ENCODE measurements around the gene NF2.

NF2 gene

DNA sequence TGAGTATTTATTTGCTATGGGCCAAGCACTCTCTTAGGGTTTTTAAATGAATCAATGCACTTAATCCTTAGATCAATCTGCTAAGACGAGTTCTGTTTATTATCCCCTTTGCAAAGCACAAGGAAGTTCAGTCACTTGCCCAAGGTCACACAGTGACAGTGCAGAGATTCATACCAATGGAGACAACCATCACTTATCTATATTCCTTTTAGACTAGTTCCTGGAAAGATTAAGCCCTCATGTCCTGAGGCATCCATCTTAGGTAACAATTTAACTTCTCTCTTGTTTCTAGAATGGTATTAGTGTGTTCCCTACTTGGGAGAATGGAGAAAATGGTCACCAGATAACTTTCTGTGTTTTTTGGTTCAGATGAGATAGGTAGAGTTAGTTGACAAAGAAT, 28.3 kb downstream of the NF2 start:
- no peak for DNase-seq (ENCODE audit: low read depth)

DNA sequence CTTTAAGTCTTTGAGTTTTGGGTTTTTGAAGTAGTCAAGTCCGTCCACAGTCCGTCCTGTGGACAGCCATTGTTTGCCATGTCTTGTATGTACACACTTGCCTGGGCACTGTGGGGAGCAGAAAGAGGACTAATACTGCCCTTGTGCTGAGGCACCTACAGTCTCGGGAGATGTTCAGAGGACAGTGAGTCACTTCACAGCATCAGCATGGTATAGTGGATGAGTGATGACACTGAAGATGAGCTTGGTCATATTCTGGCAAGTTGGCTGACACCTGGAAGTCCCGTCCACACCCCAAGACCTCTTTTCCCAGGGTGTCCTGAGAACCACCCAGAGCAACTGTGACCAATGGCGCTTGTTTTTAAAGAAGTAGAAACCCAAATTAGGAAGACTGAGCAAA, 29.2 kb downstream of the NF2 start:
- no peak for DNase-seq (ENCODE audit: low read depth)

DNA sequence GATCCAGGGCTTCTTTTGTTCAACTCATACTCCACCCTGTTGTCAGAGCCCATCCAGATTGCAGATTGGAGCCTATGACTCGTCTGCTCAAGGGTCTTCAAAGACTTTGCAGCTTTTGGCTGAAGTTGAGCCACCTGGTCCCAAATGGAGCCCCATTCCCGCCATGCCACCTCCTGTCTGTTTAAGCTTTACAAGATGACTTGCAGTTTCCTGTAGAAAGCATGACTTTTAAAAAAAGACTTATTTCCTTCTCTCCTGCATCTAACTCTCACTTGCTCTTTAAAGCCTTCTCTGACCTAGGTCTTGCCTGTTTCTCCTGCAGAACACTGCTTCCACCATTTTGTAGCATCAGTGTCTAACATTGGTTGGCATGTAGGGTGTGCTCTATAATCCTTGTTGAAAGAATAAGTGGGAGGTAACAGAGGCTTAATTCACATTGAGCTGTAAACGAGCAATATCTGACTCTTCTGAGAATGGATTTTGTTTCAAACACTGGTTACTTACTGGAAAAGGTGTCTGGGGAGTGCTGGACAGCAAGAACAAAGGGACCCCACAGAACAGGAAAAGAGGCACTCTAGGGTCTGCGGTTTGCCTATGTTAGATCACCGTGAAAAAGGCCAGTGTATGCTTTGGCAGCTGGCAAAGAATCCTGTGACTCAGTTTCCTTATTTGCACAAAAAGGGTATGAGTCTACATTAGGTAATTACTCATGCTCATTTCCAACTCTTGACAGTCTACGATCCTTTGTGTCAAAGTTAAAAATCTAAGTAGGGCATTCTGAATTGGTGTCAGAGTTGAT, 30.3 kb downstream of the NF2 start:
- no peak for DNase-seq (ENCODE audit: low read depth)

DNA sequence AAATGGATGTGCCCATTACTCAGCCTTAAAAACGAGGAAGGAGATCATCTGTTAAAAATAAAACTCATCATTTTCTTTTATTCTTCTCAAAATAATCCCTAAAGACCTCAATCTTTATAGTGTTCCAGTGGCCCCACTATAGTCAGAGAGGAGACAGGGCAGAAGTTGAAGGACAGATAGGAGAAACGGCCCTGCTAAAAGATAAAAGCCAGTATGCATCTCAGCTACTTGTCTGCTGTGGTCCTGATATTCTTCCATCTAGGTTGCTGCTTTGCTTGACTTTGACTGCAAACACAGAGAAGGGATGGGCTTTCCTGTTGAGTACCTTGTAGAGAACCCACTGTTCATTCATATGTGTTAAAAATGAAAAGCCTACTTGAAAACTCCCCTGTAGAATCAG, 31.4 kb downstream of the NF2 start:
- DNase-seq (ENCODE audit: low read depth), result no peak

DNA sequence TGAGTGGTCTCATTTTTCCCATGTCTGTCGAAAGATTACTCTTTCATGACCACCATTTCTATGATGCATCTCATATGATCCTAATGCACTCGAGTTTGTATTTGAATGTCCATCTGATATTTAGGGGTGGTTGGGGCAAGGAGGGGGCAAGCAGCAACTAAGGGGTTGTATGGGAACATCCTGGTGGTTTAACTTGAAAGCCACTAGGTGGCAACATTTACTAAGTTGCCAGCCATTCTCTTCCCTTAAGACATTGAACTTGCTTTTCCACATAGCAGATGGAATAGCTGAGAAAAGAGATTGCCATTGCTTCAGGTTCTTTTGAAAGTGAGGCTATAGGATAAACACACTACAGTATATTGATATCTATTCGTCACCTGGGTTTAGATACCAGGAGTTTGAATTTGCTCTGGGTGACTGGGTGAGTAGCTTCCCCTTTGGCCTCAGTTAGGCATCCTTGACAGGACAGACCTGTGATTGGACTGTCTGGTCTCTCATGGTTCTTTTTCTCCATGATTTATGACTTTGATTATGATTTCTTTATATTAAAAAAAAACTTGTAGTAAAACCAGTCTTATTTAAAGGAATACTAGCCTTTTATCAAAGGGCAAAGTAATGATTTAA, 32.4 kb downstream of the NF2 start:
- DNase-seq (ENCODE audit: low read depth), result no peak

DNA sequence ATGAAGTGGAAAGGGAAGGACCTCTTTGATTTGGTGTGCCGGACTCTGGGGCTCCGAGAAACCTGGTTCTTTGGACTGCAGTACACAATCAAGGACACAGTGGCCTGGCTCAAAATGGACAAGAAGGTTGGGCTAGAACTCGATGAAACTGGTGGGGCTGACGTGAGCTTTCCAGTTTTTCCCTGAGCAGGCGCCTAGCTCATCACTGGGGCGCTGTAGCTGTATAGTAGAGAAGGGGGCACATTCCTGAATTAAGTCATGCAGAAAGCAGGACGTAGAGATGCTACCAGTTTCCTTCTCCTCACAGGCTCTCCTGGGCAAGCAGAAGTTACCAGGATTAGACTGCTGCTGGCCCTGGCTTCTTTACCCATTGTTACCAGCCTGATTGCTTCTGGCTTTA, 33.3 kb downstream of the NF2 start:
- no peak for DNase-seq (ENCODE audit: low read depth)

DNA sequence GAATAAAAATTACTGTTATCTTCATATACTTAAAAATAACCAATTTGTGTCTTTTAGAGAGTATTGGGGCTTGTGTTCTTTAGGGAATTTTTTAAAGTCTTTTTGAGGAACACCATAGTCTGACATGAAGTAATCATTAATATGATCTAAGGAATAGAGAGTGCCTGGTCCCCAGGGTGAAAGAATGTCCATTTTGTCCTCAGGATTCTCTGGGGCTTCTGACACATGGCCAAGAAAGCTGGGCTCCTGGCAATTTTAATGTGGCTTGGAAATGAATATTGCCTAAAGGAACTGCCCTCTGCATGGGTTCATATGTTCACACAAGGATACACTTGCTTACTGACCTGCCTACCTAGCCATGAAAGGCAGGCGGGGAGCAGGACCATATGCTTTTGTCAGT, 33.7 kb downstream of the NF2 start:
- no peak for DNase-seq (ENCODE audit: low read depth)

DNA sequence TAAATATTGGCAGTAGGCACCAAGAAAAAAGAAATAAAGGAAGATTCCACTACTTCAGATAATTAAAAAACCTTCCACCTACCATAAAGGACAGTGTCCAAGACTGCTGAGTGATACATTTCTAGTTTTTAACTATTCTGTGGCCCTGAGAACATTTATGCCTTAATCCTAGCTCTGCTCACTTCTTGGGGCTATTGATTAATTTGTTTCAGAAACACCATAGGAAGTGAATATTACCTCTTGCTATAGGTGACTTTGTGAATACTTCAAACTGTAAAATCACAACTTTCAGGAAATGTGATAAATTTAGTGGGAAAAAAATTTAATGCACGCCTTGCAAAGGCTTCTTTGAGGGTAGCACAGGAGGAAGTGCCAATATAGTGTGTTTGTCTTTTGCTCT, 35.2 kb downstream of the NF2 start:
- DNase-seq (ENCODE audit: low read depth), result no peak

DNA sequence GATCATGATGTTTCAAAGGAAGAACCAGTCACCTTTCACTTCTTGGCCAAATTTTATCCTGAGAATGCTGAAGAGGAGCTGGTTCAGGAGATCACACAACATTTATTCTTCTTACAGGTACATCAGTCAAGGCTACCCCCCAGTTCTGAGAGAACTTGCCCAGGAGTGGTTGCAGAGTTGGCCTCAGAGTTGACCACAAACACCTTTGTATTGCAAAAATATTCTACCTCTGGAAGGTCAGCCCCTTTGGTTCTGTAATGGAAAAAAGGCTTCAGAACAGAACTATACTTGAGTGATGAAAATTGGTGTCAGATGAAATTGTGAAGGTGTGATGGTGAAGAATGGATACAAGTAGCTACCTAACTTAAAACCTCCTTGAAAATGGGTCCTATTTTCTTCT, 35.7 kb downstream of the NF2 start:
- no peak for DNase-seq (ENCODE audit: low read depth)

DNA sequence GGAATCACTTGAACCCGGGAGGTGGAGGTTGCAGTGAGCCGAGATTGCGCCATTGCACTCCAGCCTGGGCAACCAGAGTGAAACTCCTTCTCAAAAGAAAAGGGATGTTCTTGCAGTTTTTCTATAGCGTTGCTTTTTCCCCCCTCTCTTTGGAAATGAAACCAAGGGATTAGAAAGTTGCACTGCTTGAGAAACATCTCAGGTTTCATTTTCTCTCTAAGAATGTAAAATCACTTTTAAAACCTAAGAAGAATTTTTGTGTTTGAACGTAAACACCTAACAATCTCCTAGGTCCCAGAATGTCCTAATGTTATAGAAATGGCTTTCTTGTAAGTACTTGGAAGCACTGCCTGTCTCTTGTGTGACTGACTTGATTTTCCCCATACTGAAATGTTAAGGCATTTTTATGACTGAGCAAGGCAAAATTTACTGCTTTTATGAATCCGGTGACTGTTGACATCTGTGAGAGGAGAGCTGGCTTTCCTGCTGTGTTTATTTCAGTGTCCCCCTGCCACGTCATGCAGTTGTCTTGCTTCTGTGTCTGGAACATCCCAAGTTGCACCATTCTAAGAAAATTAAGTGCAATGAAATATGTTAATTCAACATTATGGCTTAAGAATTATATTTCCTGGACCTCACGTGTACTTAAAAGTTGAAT, 37.7 kb downstream of the NF2 start:
- no peak for DNase-seq (ENCODE audit: low read depth)

DNA sequence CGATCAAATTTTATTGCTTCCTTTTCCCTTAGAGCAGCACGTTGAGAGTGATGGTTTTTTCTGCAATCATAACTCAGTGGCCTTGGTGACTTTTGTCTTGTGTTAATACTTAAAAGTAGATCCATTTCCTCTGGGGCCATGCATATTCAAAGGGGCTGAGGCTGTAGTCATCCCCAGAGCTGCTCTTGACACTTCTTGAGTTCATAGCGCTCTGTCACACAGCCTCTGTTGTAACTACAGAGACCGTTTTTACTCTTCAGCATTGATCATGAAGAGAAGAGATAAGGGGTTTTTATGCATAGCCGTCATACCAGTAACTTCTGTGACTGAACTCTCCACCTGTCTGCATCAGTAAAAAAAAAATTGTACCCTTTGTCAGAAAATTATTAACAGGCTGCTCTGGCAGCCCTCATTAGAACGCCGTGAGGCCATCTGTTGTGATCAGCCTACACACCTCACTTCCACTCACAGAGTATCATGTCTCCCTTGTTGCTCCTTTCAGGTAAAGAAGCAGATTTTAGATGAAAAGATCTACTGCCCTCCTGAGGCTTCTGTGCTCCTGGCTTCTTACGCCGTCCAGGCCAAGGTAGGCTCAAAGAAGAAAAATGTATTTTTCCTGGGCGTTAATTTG, 38.4 kb downstream of the NF2 start:
- no peak for DNase-seq (ENCODE audit: low read depth)

DNA sequence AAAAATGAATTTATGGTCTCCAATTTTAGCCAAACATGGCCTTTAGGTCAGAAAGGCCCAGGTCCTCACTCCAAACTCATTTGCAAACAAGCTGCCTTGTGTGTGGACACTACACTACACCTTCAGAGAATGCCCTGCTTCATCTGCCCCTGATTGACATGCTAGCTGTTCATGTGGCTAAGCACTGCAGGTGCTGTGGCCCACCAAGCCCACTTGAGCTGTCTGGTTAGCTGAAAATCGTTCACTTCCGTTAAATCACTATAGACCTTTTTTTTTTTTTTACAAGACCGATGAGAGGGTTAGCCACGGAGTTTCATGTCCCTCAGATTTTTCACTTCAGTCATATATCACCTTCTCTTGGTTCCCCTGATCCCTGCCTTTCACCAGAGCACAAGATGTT, 39.3 kb downstream of the NF2 start:
- DNase-seq (ENCODE audit: low read depth), result no peak

DNA sequence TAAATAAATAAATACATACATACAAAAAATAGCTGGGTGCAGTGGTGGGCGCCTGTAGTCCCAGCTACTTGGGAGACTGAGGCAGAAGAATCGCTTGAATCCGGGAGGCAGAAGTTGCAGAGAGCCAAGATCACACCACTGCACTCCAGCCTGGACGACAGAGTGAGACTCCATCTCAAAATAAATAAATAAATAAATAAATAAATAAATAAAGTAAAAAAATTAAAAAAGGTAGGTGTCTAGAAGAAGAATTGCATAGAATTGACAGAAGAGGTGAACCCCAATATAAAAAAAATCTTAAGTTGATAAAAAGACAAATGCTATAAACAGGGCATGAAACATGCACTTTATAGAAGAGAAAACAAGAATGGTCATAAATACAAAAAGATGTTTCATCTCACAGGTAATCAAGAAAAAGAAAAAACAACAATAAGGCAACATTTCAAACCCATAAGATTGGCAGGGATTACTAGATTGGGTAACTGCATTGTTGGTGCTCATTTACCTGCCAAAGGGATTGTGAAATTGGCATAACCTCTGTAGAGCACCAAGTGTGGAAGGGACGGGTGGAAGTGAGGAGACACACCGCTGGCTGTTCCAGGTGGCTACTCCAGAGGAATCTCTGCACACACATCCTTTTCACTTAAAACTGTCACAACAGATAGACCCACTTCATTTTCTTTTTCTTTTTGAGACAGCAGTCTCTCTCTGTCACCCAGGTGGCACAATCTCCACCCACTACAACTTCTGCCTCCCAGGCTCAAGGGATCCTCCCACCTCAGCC, 44.7 kb downstream of the NF2 start:
- DNase-seq (ENCODE audit: low read depth), result no peak

DNA sequence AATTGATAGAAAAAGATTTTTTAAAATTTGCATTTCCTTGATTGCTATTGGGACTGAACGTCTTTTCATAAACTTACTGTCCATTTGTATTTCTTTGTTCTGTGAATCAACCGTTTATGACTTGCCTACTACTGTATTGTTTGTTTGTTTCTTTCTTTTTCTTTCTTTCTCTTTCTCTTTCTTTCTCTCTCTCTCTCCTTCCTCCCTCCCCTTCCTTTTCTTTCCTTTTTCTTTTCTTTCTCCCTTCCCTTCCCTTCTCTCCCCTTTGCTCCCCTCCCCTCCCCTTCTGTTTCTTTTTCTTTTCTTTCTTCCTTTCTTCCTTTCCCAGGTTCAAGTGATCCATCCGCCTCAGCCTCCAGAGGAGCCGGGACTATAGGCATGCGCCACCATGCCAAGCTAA, 46.9 kb downstream of the NF2 start:
- no peak for DNase-seq (ENCODE audit: low read depth)

DNA sequence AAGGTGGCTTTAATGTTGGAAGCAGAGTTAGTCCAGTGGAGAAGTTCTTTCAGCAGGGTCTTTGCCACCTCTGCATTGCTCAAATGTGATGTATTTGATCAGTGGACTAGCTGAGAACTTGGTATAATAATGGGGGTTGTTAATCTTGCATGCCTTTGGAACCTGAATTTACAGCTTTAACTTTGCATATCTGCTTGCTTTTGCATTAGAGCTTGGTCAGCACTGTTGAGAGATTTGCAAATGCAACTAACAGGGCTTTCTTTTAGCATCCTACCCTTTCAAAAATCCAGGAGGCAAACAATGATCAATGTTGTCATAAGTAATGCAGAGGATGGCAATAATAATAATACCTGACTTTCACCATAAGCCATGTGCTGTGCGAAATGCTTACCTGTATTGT, 48.2 kb downstream of the NF2 start:
- no peak for DNase-seq (ENCODE audit: low read depth)

DNA sequence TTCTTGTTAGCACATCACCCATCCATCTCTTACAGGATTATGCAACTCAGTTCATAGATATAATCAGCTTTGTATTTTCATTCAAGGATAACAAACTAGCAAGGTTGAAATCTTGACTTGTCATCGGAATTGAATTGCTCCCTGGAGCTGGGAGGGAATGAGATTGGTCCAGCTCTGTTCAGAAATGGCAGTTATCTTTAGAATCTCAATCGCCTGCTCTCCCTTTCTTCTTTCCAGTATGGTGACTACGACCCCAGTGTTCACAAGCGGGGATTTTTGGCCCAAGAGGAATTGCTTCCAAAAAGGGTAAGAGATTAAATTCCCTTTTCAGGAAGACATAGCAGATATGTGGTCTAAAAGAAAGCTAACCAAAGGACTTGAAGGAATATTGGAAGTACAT, 51.0 kb downstream of the NF2 start:
- DNase-seq (ENCODE audit: low read depth), result no peak

DNA sequence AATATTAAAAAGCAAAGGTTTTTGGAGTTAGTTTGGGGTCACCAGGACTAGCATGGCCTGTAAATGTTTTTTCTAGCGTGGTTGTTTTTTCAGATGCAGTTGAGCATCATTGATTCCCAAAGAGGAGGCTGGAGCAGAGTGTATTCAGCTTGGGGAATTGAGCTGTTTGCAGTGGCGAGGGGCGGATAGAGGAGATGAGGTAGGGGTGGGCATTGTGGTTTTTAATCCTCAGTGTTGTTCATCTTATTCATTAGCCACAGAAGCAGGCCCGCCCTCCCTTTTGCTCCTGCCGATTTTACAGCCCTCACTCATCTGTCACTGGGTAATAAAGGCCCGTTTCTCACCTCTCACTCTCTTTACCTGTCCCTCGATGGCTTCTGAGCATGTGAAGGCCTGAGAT, 51.4 kb downstream of the NF2 start:
- no peak for DNase-seq (ENCODE audit: low read depth)

DNA sequence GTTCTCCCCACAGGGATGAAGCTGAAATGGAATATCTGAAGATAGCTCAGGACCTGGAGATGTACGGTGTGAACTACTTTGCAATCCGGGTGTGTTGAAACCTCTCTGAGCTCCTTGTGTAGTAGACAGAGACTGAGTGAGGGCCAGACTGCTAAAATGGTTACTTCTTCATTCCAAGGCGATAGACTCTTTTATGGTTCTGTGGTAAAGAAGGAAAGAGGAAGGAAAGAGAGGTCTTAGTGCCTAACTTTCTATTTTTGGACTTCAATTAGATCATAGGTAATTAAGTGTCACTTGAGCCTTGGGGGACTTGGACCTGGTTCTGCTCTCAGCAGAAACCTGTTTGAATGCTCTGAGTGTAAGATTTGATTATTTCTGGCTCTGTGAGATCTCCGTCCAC, 54.7 kb downstream of the NF2 start:
- DNase-seq (ENCODE audit: low read depth), result no peak

DNA sequence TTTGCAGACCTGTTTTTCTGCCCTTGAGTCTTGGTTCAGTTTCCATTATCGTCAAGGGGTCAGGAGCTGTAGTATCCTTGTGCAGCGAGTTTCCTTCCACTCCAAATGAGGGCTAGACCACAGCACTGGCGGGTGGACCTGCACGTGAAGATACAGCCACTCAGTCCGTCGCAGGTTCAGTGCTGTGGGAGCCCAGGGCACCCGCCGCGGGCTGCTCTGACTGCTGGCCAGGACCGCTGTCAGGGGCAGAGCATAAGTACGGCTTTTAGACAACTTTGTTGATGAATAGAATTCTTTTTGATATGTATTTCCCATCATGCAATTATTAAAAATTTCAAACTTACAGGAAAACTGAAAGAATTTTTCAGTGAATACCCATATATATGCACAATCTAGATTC, 56.6 kb downstream of the NF2 start:
- DNase-seq (ENCODE audit: low read depth), result no peak

DNA sequence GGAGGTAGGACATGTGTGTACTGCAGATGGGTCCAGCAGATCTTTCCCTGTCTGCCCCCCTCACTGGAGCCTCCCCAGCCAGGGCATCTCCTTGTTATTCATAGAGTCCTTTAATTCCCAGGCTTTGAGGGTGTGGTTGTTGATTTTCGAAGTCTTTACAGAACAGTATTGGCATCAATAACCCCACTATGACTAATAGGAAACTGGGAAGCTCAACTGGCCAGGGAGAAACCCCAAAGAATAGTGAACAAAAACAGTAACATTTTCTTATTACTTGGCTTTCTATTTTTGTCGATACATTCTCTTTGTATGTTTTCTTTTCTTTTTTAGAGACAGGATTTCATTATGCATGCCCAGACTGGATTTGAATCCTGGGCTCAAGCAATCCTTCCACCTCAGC, 57.9 kb downstream of the NF2 start:
- DNase-seq (ENCODE audit: low read depth), result no peak

DNA sequence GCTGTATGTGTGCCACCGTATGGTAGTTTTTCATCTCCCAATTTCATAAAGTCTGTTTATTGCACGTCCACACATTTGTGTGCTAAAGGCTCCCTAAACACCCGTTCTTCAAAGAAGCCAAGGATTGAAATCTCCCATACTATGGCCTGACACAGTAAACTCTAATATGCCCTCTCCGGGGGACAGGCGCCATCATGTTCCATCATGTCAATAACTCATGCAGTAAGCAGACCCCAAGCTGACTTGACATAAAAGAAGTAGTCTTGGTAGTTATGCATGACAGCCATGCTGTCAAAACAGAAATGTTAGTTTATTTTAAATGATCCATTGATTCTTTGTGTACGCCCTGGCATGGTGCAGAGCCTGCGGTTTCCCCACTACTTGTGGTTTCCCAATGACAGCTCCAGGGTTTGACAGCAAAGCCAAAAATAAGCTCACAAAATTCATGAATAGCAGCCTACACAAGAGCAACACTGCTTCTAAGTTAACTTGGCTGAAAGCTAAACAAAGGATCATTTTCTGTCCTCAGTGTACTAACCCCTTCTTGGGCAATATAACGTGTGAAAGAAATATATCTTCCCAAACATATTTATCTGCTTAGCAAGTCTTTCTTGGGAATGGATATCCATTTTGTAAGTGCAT, 59.9 kb downstream of the NF2 start:
- no peak for DNase-seq (ENCODE audit: low read depth)

DNA sequence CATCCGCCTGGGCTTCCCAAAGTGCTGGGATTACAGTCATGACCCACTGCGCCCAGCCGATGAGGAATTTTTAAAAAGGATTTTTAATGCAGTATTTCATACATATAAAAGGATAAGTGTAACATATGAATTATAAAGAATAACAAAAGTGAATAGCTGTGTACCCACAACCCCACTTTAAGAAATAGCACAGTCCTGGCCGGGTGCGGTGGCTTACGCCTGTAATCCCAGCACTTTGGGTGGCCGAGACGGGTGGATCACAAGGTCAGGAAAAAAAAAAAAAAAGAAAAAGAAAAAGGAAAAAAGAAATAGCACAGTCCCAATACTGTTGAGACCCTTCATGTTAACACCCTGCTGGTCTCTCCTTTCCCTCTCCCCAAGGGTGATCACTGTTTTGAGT, 62.1 kb downstream of the NF2 start:
- no peak for DNase-seq (ENCODE audit: low read depth)

All from non-pigmented ciliary epithelial cell (primary cell).